GM18868 (cell line): ENCODE data around the gene TGFBR3L.

Source experiments
- ATAC-seq: cut with Tn5 transposase; IDR thresholded peaks from one replicate; pipeline ENCODE4 v1.9.1; 2021; ENCODE audit warnings: mild to moderate bottlenecking, moderate library complexity; ENCODE audit not compliant: unreplicated experiment

Gene TGFBR3L

GRCh38 chr19:7914598-7915045, at the start of gene TGFBR3L:
Gene TGFBR3L, plus strand, starts transcription at chr19:7914830.
- ATAC-seq: no peak

- no peak for ATAC-seq
Observed at GRCh38 chr19:7865262-7865911, 49.2 kb upstream of the TGFBR3L start.

DNA sequence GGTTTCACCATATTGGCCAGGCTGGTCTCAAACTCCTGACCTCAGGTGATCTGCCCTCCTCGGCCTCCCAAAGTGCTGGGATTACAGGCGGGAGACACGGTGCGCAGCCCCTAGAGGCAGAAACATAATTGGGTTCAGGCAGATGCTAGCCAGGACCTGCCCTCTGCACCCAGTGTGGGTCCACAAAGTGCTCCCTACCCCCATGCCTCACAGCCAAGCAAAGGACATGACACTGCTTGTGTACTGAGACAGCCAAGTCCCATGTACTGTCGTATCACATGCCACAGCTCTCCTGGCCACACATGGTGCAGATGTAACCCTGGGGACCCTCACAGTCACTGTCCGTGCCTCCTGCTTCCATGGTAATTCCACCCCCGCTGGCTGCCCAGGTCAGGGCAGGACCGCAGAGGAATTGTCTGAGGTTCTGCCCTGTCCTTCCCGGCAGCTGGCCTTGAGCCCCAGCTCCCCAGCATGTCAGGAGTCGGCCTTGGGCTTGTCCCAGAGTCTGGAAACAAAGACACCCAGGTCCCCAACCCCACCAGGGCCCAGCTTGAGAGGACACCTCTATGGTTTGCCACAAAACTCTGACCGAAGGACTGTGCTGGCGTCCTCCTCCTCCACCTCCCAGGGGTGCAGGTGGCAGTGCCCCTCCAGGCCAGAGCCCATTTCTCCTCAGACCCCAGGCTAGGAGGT, 48.1 kb upstream of the TGFBR3L start:
- ATAC-seq: no peak

GRCh38 chr19:7867092-7867844, 47.4 kb upstream of the TGFBR3L start:
- ATAC-seq: no peak

DNA sequence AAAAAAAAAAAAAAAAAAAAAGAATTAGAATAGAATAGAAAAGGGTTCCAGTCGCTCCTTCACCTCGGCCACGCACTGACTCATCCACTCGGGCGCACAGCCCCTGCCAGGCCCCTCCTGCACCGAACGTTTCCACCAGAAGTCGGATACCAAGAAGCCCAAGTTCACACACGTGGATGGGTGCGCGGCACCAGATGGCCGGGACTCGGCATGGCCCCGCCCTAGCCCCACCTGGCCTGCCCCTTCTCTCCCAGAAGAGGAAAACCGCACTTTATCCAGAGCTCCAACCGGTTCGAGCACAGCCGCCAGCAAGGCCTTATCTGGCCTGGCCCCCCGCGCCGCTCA, 46.3 kb upstream of the TGFBR3L start:
- ATAC-seq: no peak

GRCh38 chr19:7868671-7869452, 45.8 kb upstream of the TGFBR3L start:
- ATAC-seq: peak; percentile 54

GRCh38 chr19:7869453-7869909, 45.1 kb upstream of the TGFBR3L start:
- peak; percentile 48 for ATAC-seq

- ATAC-seq: no peak
Observed at GRCh38 chr19:7869910-7870511, 44.6 kb upstream of the TGFBR3L start.

- no peak for ATAC-seq
Observed at GRCh38 chr19:7870571-7871436, 43.8 kb upstream of the TGFBR3L start.

DNA sequence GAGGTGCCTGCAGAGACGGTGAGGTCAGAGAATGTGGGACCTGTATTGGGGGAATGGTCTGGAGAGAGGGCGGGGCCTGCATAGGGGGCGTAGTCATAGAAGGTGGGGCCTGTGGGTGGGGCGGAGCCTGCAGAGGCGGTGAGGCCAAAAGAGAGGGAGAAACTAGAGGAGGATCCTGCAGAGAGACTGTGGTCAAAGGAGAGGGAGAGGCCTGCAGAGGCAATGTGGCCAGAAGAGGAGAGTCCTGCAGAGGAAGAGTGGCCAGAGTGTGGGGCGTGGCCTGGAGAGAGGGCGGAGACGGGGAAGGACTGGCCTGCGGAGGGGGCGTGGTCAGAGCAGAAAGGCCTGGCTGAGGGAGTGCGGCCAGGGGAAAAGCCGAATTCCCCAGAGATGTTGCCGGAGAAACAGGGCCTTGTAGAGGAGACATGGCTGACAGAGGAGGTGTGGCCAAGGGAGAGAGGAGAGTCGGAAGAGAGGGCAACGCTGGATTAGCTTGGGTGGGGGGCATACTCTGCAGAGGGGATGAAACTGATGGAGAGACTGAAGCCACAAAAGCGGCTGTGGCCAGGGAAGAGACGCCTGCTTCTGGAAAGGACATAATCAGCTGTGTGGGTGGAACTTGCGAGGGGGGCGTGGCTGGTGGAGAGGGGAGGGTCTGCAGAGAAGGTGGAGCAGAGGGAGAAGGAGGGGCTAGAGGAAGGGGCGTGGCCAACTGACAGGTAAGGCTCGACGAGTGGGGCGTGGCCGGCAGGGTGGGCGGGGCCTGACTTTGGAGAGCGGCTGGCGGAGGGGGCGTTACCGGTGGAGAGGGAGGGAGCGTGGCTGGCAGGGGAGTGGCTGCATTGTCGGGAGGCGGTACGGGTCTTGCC, 43.0 kb upstream of the TGFBR3L start:
- ATAC-seq: no peak

DNA sequence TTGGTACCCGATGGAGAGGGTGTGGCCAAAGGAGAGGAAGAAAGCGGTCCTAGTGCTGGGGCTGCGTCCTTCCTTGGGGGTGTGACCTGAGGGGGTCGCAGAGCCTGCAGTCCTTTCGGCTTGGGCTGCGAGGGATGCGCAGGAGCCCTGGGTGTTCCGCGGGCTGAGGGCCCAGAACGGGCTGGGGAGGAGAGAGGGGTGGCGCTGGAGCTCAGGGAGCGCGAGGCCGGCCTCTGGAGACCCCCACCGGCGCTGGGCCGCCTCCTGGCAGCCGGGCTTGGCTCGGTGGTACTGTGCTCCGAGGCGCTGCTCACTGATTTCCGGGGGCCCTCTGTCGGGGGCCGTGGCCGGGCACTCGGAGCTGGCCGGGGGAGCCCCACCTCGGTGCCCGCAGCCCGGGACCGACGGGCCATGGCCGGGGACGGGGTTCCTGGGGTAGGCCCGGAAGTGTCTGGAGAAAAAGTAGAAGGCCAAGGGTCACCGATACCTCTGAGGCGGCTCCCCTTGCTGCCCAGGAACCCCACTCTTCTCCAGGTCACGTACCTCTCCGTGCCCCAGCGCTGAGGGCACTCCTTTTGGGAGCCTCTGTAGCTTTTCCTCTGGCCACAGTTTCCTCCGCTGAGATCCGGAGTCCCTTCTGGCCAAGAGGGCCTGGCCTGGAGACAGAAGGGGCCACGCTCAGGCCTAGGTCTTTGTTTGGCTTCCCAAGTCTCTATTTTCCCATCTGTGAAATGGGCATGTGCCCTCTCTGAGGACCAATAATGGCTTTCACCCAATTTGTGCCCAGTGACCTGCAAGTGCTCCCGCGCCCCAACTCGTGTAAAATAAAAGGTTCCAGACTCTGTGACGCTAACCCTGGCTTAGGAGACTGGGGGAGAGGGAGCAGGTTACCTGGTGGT, 42.1 kb upstream of the TGFBR3L start:
- ATAC-seq: no peak

- no peak for ATAC-seq
Observed at GRCh38 chr19:7873304-7874075, 41.1 kb upstream of the TGFBR3L start.

DNA sequence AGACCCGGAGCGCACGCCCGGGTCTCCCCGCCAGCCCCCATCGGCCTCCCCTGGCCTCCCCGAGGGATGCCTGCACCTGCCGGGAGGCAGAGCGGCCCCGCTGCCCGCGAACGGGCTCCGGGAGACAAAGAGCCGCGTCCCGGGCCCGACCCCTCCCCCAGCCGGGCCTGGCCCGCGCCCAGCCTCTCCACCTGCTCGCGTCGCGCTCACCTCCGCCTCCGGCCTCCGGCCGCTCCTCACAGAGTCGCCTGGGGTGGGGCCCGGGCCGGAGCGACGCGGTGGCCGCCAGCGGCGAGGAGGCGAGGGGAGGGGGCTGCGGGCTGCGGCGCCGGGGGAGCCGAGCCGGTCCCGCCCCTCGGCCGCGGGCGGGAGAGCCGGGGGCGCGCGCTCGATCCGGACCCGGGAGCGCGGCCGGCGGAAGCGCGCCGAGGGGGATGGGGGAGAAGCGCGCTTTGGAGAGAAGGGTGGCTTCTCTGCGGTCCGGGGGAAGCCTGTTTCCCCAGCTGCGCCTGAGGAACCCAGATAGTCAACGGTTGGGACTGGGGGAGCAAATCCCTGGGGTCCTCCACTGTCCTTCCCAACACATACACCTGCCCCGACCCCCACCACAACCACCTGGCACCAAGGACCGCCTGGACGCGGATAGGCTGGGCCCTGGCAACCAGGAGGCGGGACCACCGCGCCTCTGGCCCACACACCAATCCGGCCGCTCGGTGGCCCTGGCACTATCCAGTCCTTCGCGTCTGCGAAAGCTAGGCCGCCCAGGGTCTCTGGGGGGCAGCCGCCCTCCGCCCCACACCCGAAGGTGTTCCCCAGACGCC, 40.3 kb upstream of the TGFBR3L start, which contains the start of gene PRR36:
PRR36 (minus strand) TSS at position 315 of the 821 bp plus-strand sequence. CDS start 701 bp downstream, outside the sequence.
- no peak for ATAC-seq

DNA sequence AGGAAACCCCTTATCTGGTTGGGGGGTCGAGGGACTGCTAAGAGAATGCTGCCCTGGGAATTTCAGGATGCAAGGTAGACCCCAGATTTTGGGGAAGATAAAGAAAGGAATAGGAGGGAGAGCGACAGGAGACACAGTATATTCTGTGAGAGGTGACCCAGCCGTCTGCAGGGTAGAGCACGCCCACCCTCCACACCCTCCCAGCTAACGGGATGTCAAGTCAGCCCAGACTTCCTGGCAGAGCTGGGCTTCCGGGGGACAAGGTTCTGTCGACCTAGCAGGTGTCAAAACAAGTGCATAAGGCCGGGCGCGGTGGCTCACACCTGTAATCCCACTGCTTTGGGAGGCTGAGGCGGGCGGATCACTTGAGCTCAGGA, 39.7 kb upstream of the TGFBR3L start:
- ATAC-seq: no peak

GRCh38 chr19:7877249-7877836, 37.3 kb upstream of the TGFBR3L start:
- no peak for ATAC-seq
